Measurements from ENCODE around the gene OR4K17. TPM values are rescaled to one million over a fixed set of nuclear protein-coding genes. Genes with fewer than 3 reads are reported as not detected.
"Not testable (repeated sequence)": the region's sequence is repeated elsewhere in the genome, so short reads cannot be mapped to it uniquely, and the experiment has no call there.

Gene OR4K17
- not detected for polyA plus RNA-seq

GRCh38 chr14:20110438-20110837 is at the start of gene OR4K17:
TSS of gene OR4K17 (plus strand) at chr14:20110739. CDS start at chr14:20117500, 6,761 bp downstream.
- 54 to 56% (median 56%) methylated on average over 3 of the region's 3 CpGs for WGBS, 3 donors
- H3K27ac ChIP-seq (ENCODE audit: low read depth, low read length), result no peak within 1 kb of the TSS

GRCh38 chr14:20092050-20092449 is 18.5 kb upstream of the OR4K17 start:
- 18 to 52% (median 37%) methylated on average over 4 of the region's 4 CpGs for WGBS, 3 donors
- H3K27ac ChIP-seq (ENCODE audit: low read depth, low read length), result no peak overlapping the region

GRCh38 chr14:20093442-20093841 is 17.1 kb upstream of the OR4K17 start:
- WGBS, 3 donors, result 19 to 26% (median 22%) methylated on average over 4 of the region's 4 CpGs
- H3K27ac ChIP-seq (ENCODE audit: low read depth, low read length), result no peak overlapping the region

- 79 to 90% (median 88%) methylated on average over 27 to 32 of the region's 32 CpGs for WGBS, 3 donors
- not testable (repeated sequence) for H3K27ac ChIP-seq (ENCODE audit: low read depth, low read length)
These were observed 11.4 kb upstream of the OR4K17 start for GRCh38 chr14:20098926-20099770.

GRCh38 chr14:20112321-20112720 is 1.8 kb downstream of the OR4K17 start:
- 67 to 87% (median 68%) methylated on average over 3 of the region's 3 CpGs for WGBS, 3 donors
- no peak overlapping the region for H3K27ac ChIP-seq (ENCODE audit: low read depth, low read length)

GRCh38 chr14:20116748-20117147 is 6.2 kb downstream of the OR4K17 start:
- H3K27ac ChIP-seq (ENCODE audit: low read depth, low read length), result no peak overlapping the region
- 32 to 47% (median 43%) methylated on average over 1 of the region's 1 CpG for WGBS, 3 donors

GRCh38 chr14:20118795-20119194 is 8.3 kb downstream of the OR4K17 start:
- no peak overlapping the region for H3K27ac ChIP-seq (ENCODE audit: low read depth, low read length)

GRCh38 chr14:20138520-20138919 is 28.0 kb downstream of the OR4K17 start, which contains the start of gene OR4N5:
TSS of gene OR4N5 (plus strand) at chr14:20138820. CDS start at chr14:20143736, 4,916 bp downstream.
- H3K27ac ChIP-seq (ENCODE audit: low read depth, low read length), result no peak within 1 kb of the TSS
- 76 to 90% (median 87%) methylated on average over 2 of the region's 2 CpGs for WGBS, 3 donors

More at GRCh38 chr14:20118795-20119194, 8.3 kb downstream of the OR4K17 start:
- 71 to 77% (median 73%) methylated on average over 5 of the region's 5 CpGs for WGBS, 3 donors

- WGBS, 3 donors, result 22 to 33% (median 31%) methylated on average over 7 of the region's 7 CpGs
- H3K27ac ChIP-seq (ENCODE audit: low read depth, low read length), result no peak overlapping the region
These were observed 33.4 kb downstream of the OR4K17 start for GRCh38 chr14:20143911-20144310.

- no peak overlapping the region for H3K27ac ChIP-seq (ENCODE audit: low read depth, low read length)
- whole genome bisulfite sequencing, 3 donors, result 50 to 58% (median 56%) methylated on average over 1 of the region's 1 CpG
These were observed 34.3 kb downstream of the OR4K17 start for GRCh38 chr14:20144820-20145219.

GRCh38 chr14:20164462-20164861 is 53.9 kb downstream of the OR4K17 start:
- H3K27ac ChIP-seq (ENCODE audit: low read depth, low read length), result no peak overlapping the region

GRCh38 chr14:20167091-20167490 is 56.6 kb downstream of the OR4K17 start:
- no peak overlapping the region for H3K27ac ChIP-seq (ENCODE audit: low read depth, low read length)

GRCh38 chr14:20169852-20170251 is 59.3 kb downstream of the OR4K17 start:
- not testable (repeated sequence) for H3K27ac ChIP-seq (ENCODE audit: low read depth, low read length)

Other genes with a start within 250 kb of the OR4K17 start
- not detected for gene OR4K2, start 235.6 kb upstream of the OR4K17 start, polyA plus RNA-seq
- gene OR4K5, start 190.1 kb upstream of the OR4K17 start, polyA plus RNA-seq, result not detected
- not detected for gene OR4K1, start 179.8 kb upstream of the OR4K17 start, polyA plus RNA-seq
- gene OR4K15, start 135.1 kb upstream of the OR4K17 start, polyA plus RNA-seq, result not detected
- gene OR4Q2, start 108.6 kb upstream of the OR4K17 start, polyA plus RNA-seq, result not detected
- not detected for gene OR4K14, start 91.4 kb upstream of the OR4K17 start, polyA plus RNA-seq
- gene OR4K13, start 74.7 kb upstream of the OR4K17 start, polyA plus RNA-seq, result not detected
- not detected for gene OR4L1, start 50.7 kb upstream of the OR4K17 start, polyA plus RNA-seq
- not detected for gene OR4N5, start 28.1 kb downstream of the OR4K17 start, polyA plus RNA-seq
- gene OR11G2, start 80.2 kb downstream of the OR4K17 start, polyA plus RNA-seq, result not detected
- not detected for gene OR11H6, start 113.0 kb downstream of the OR4K17 start, polyA plus RNA-seq
- not detected for gene OR11H7, start 118.2 kb downstream of the OR4K17 start, polyA plus RNA-seq
- gene OR11H4, start 128.5 kb downstream of the OR4K17 start, polyA plus RNA-seq, result not detected
- 10 to 100 TPM in 1 of 3 donors, 1 to 10 TPM in 2; 3.7 to 10.1 (median 5.0) TPM for gene TTC5, start 195.2 kb downstream of the OR4K17 start, polyA plus RNA-seq
- 10 to 100 TPM; 27.7 to 59.4 (median 40.7) TPM for gene CCNB1IP1, start 222.5 kb downstream of the OR4K17 start, polyA plus RNA-seq
- 10 to 100 TPM in 2 of 3 donors, 1 to 10 TPM in 1; 8.7 to 16.9 (median 11.0) TPM for gene PARP2, start 232.9 kb downstream of the OR4K17 start, polyA plus RNA-seq